ENCODE results near the gene DNAH2.

Gene DNAH2

DNA sequence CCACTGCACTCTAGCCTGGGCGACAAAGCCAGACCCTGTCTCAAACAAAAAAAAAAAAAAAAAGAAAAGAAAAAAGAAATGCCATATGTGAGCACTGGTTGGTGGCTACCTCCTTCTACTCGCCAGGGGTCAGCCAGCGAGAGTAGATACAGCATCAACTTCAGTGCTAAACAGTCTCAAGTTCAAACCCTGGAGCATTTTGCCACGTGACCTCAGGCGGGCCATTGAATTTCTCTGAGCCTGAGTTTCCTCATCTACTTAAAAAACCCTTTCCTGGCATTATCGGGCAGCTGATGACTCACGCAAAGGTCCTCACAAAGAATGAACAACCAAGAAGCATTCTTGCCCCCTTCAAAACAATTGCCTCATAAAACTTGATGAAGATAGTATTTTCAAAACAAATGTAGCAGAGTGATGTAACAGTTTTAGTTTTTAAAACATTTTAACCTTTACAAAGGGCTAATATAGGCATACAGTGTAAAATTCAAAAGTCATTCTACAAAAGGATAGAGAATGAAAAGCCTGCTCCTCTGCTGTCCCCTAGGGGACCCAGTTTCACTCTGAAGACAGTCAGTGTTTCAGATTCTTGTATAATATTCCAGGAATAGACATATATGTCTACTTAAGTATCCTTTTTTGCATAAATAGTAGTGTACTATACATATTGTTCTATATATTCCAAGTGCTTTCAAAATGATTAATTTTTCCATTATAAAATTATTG, 28.4 kb downstream of the DNAH2 start:
- H3K4me1 ChIP-seq (ENCODE audit: control insufficient read depth, low read depth, low read length), result no peaks in the 10 kb centered on the region
- H3K56ac ChIP-seq (ENCODE audit: low read length), result no peak overlapping the region
- no peak overlapping the region for H3K18ac ChIP-seq (ENCODE audit: low read length)
- H4K8ac ChIP-seq (ENCODE audit: low read depth, low read length), result no peak overlapping the region
- no peak overlapping the region for H3K23ac ChIP-seq (ENCODE audit: low read length)
- H3K9ac ChIP-seq (ENCODE audit: low read length), result no peak overlapping the region
- no peak overlapping the region for H2AK5ac ChIP-seq (ENCODE audit: low read length)
- no peaks in the 10 kb centered on the region for H3K79me1 ChIP-seq (ENCODE audit: low read length)
- no peaks in the 10 kb centered on the region for H3K79me2 ChIP-seq (ENCODE audit: control insufficient read depth, insufficient read depth, low read length)
- no peak overlapping the region for H2BK5ac ChIP-seq (ENCODE audit: low read length)
- no peak overlapping the region for H3K4me3 ChIP-seq (ENCODE audit: low read length)
- no peak overlapping the region for H3K27ac ChIP-seq (ENCODE audit: low read depth, low read length)
- no peak overlapping the region for H2BK120ac ChIP-seq (ENCODE audit: low read depth, low read length)
- no peak overlapping the region for H3K4ac ChIP-seq (ENCODE audit: low read depth, low read length)
- no peak overlapping the region for H3K4me2 ChIP-seq (ENCODE audit: low read length)
- no peaks in the 10 kb centered on the region for H3K27me3 ChIP-seq (ENCODE audit: insufficient read depth, low read length, poor library complexity)
- no peaks in the 10 kb centered on the region for H3K36me3 ChIP-seq (ENCODE audit: control insufficient read depth, insufficient read depth, low read length)
- no CpG with 5 or more reads among the region's 7 CpGs for WGBS (ENCODE audit: extremely low coverage, insufficient coverage, low lambda C conversion rate)
- peak; percentile 53 for DNase-seq
- no peak overlapping the region for H2BK15ac ChIP-seq (replicated peaks; ENCODE audit: low read depth)
- H4K5ac ChIP-seq (ENCODE audit: low read length), result no peak overlapping the region

DNA sequence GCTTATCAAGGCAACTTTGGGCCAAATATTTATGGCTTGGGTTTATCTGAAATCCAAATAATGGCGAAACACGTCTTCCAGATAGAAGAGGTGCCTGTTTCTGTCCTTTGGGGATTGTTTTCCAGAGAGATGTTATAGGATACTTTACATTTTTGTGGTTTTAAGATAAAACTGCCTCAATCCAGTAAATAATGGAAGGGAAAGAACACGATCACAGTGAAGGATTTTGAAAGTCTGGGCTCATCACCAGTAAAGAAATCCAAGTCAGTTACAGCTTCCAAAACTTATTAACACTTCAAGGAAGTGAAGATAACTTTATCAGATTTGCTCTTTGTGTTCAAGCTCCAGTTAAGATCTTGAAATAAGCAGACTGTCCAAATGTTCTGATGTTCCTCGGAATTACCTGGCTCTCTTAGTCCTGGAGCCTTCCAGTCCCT, 30.1 kb downstream of the DNAH2 start:
- Histone ChIP-seq H2AK5ac (ENCODE audit: low read length) (no peak overlapping the region), H4K5ac (ENCODE audit: low read length) (no peak overlapping the region), H3K4me1 (ENCODE audit: control insufficient read depth, low read depth, low read length) (no peaks in the 10 kb centered on the region), H3K4me2 (ENCODE audit: low read length) (no peak overlapping the region), H3K9ac (ENCODE audit: low read length) (no peak overlapping the region), H3K4me3 (ENCODE audit: low read length) (no peak overlapping the region), H3K79me2 (ENCODE audit: control insufficient read depth, insufficient read depth, low read length) (no peaks in the 10 kb centered on the region), H4K8ac (ENCODE audit: low read depth, low read length) (no peak overlapping the region), H2BK120ac (ENCODE audit: low read depth, low read length) (no peak overlapping the region), H3K23ac (ENCODE audit: low read length) (no peak overlapping the region), H3K79me1 (ENCODE audit: low read length) (no peaks in the 10 kb centered on the region), H3K27ac (ENCODE audit: low read depth, low read length) (peak overlapping the region; percentile 57), H3K56ac (ENCODE audit: low read length) (no peak overlapping the region), H3K36me3 (ENCODE audit: control insufficient read depth, insufficient read depth, low read length) (no peaks in the 10 kb centered on the region), H2BK5ac (ENCODE audit: low read length) (no peak overlapping the region), H2BK15ac (replicated peaks; ENCODE audit: low read depth) (no peak overlapping the region), H3K27me3 (ENCODE audit: insufficient read depth, low read length, poor library complexity) (no peaks in the 10 kb centered on the region), H3K4ac (ENCODE audit: low read depth, low read length) (no peak overlapping the region), H3K18ac (ENCODE audit: low read length) (no peak overlapping the region)
- whole genome bisulfite sequencing (ENCODE audit: extremely low coverage, insufficient coverage, low lambda C conversion rate), result no CpG with 5 or more reads among the region's 4 CpGs
- DNase-seq, result peak; percentile 66

DNA sequence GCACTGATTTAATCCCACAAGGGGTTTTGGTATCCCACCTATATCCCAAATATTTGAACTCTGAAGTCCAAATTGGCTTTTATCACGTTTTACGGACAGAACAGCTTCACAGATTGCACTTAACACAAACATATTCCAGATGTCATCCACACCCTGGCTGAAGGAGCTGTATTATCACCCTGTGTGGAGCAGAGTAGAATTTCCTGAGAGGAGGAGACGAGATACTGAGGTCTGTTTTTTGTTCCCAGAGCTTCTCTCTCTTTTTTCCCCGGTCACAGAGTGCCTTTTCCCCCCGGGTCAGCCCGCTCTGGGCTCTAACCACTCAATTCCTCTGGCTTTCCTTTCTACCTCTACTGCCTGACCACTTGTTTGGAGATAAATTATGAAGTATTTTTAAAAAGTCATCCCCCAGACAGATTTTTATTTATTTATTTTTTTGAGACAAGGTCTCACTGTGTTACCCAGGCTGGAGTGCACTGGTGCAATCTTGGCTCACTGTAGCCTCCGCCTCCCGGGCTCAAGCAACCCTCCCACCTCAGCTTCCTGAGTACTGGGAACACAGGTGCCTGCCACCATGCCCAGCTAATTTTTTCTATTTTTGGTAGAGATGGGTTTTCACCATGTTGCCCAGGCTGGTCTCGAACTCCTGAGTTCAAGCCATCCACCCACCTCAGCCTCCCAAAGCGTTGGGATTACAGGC, 30.7 kb downstream of the DNAH2 start:
- H2BK15ac ChIP-seq (replicated peaks; ENCODE audit: low read depth), result no peak overlapping the region
- H3K4me2 ChIP-seq (ENCODE audit: low read length), result no peak overlapping the region
- no peak overlapping the region for H3K4ac ChIP-seq (ENCODE audit: low read depth, low read length)
- H3K27me3 ChIP-seq (ENCODE audit: insufficient read depth, low read length, poor library complexity), result no peaks in the 10 kb centered on the region
- H3K36me3 ChIP-seq (ENCODE audit: control insufficient read depth, insufficient read depth, low read length), result no peaks in the 10 kb centered on the region
- peak; percentile 62 for DNase-seq
- H3K4me3 ChIP-seq (ENCODE audit: low read length), result no peak overlapping the region
- no peak overlapping the region for H4K5ac ChIP-seq (ENCODE audit: low read length)
- peak overlapping the region; percentile 57 for H3K27ac ChIP-seq (ENCODE audit: low read depth, low read length)
- no peak overlapping the region for H3K23ac ChIP-seq (ENCODE audit: low read length)
- H2BK5ac ChIP-seq (ENCODE audit: low read length), result no peak overlapping the region
- H3K56ac ChIP-seq (ENCODE audit: low read length), result no peak overlapping the region
- H3K79me1 ChIP-seq (ENCODE audit: low read length), result no peaks in the 10 kb centered on the region
- no peak overlapping the region for H2AK5ac ChIP-seq (ENCODE audit: low read length)
- H3K4me1 ChIP-seq (ENCODE audit: control insufficient read depth, low read depth, low read length), result no peaks in the 10 kb centered on the region
- no peak overlapping the region for H2BK120ac ChIP-seq (ENCODE audit: low read depth, low read length)
- H3K9ac ChIP-seq (ENCODE audit: low read length), result no peak overlapping the region
- no CpG with 5 or more reads among the region's 10 CpGs for WGBS (ENCODE audit: extremely low coverage, insufficient coverage, low lambda C conversion rate)
- no peak overlapping the region for H3K18ac ChIP-seq (ENCODE audit: low read length)
- peak overlapping the region; percentile 83 for H4K8ac ChIP-seq (ENCODE audit: low read depth, low read length)
- H3K79me2 ChIP-seq (ENCODE audit: control insufficient read depth, insufficient read depth, low read length), result no peaks in the 10 kb centered on the region

DNA sequence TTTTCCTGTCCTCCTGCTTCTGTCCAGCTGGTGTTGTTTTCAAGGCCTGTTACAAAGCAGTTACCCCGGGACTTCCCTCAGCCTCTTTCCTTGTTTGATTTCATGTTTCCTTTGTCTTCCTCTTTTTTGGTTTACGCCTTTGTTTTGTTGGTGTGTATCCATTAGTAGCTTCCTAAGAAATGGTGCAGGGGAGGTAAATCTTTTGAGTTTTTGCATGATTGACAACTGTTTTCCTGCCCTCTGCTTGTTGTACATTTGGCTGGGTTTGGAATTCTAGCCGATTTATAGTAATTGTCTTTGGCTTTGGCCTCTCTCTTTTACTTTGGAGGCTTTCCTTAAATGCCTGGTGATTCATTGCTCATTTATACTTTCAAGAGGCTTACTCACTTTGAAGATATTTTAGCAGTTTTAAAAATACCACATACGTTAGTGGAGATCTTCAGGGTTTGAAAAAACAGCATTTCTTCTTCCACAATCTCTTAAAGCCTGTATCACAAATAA, 32.8 kb downstream of the DNAH2 start:
- H3K9ac ChIP-seq (ENCODE audit: low read length), result no peak overlapping the region
- peak overlapping the region; percentile 17 for H3K23ac ChIP-seq (ENCODE audit: low read length)
- H3K4me3 ChIP-seq (ENCODE audit: low read length), result no peak overlapping the region
- H3K4ac ChIP-seq (ENCODE audit: low read depth, low read length), result no peak overlapping the region
- H4K8ac ChIP-seq (ENCODE audit: low read depth, low read length), result no peak overlapping the region
- no peak overlapping the region for H2AK5ac ChIP-seq (ENCODE audit: low read length)
- no peaks in the 10 kb centered on the region for H3K36me3 ChIP-seq (ENCODE audit: control insufficient read depth, insufficient read depth, low read length)
- H3K27ac ChIP-seq (ENCODE audit: low read depth, low read length), result no peak overlapping the region
- no peak for DNase-seq
- H3K56ac ChIP-seq (ENCODE audit: low read length), result no peak overlapping the region
- H3K4me2 ChIP-seq (ENCODE audit: low read length), result no peak overlapping the region
- H3K4me1 ChIP-seq (ENCODE audit: control insufficient read depth, low read depth, low read length), result no peaks in the 10 kb centered on the region
- H3K79me1 ChIP-seq (ENCODE audit: low read length), result no peaks in the 10 kb centered on the region
- H3K79me2 ChIP-seq (ENCODE audit: control insufficient read depth, insufficient read depth, low read length), result no peaks in the 10 kb centered on the region
- H2BK15ac ChIP-seq (replicated peaks; ENCODE audit: low read depth), result no peak overlapping the region
- H4K5ac ChIP-seq (ENCODE audit: low read length), result no peak overlapping the region
- no CpG with 5 or more reads among the region's 4 CpGs for WGBS (ENCODE audit: extremely low coverage, insufficient coverage, low lambda C conversion rate)
- no peak overlapping the region for H2BK120ac ChIP-seq (ENCODE audit: low read depth, low read length)
- H3K27me3 ChIP-seq (ENCODE audit: insufficient read depth, low read length, poor library complexity), result no peaks in the 10 kb centered on the region
- no peak overlapping the region for H3K18ac ChIP-seq (ENCODE audit: low read length)
- H2BK5ac ChIP-seq (ENCODE audit: low read length), result no peak overlapping the region

DNA sequence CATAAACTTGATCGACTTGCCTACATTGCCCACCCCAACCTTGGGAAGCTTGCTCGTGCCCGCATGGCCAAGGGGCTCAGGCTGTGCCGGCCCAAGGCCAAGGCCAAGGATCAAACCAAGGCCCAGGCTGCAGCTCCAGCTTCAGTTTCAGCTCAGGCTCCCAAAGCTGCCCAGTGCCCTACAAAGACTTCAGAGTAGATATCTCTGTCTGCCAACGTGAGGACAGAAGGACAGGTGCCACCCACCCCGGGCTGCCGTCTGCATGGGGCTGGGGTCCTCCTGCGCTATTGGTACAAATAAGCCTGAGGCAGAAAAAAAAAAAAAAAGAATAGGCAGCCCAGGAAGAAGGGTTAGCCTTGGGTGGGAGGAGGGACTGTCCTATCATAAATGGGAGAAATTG, 37.1 kb downstream of the DNAH2 start:
- Histone ChIP-seq H2BK15ac (replicated peaks; ENCODE audit: low read depth) (no peak overlapping the region), H3K36me3 (ENCODE audit: control insufficient read depth, insufficient read depth, low read length) (no peaks in the 10 kb centered on the region), H3K4me3 (ENCODE audit: low read length) (no peak overlapping the region), H3K18ac (ENCODE audit: low read length) (no peak overlapping the region), H3K4ac (ENCODE audit: low read depth, low read length) (no peak overlapping the region), H3K27me3 (ENCODE audit: insufficient read depth, low read length, poor library complexity) (no peaks in the 10 kb centered on the region), H3K9ac (ENCODE audit: low read length) (no peak overlapping the region), H3K4me1 (ENCODE audit: control insufficient read depth, low read depth, low read length) (no peaks in the 10 kb centered on the region), H4K5ac (ENCODE audit: low read length) (no peak overlapping the region), H3K4me2 (ENCODE audit: low read length) (no peak overlapping the region), H2AK5ac (ENCODE audit: low read length) (no peak overlapping the region), H4K8ac (ENCODE audit: low read depth, low read length) (no peak overlapping the region), H2BK5ac (ENCODE audit: low read length) (no peak overlapping the region), H3K79me2 (ENCODE audit: control insufficient read depth, insufficient read depth, low read length) (no peaks in the 10 kb centered on the region), H3K23ac (ENCODE audit: low read length) (no peak overlapping the region), H2BK120ac (ENCODE audit: low read depth, low read length) (no peak overlapping the region), H3K27ac (ENCODE audit: low read depth, low read length) (no peak overlapping the region), H3K79me1 (ENCODE audit: low read length) (no peaks in the 10 kb centered on the region), H3K56ac (ENCODE audit: low read length) (no peak overlapping the region)
- no peak for DNase-seq
- no CpG with 5 or more reads among the region's 8 CpGs for WGBS (ENCODE audit: extremely low coverage, insufficient coverage, low lambda C conversion rate)
